DND-41 (cell line): ENCODE measurements around the gene SNX13.

Source experiments
- EZH2 ChIP-seq: IDR thresholded peaks from 3 replicates; pipeline ENCODE4 v1.6.1; 2012; ENCODE audit warnings: borderline replicate concordance, low read depth, mild to moderate bottlenecking, moderate library complexity, low read length, inconsistent platforms; ENCODE audit not compliant: severe bottlenecking
- TF ChIP-seq, protein P1 (sequence below): IDR thresholded peaks from 2 replicates; pipeline ENCODE4 v1.5.1; 2012; ENCODE audit warnings: borderline replicate concordance, low read length, moderate library complexity, mild to moderate bottlenecking; ENCODE audit not compliant: poor library complexity, severe bottlenecking; ENCODE audit errors: extremely low read depth

DNA sequence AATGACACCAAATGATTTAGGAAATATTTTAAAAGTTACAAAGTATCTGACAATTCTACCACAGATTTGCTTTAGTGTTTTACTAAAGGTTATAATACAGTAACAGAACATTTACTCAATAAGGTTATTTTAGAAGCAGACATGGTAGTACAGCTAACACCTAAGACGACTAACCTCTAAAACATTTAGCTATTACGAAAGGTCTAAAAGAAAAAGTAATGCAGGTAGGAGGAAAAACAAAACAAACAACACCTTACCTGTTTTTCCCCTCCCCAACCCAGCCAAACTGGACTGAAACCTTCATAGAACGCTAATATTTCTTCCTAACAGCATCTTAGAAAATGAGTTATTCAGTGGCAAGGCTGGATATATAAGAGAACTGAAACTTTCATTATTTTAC lies 111.3 kb downstream of the SNX13 start:
- TF ChIP-seq, protein P1, sequence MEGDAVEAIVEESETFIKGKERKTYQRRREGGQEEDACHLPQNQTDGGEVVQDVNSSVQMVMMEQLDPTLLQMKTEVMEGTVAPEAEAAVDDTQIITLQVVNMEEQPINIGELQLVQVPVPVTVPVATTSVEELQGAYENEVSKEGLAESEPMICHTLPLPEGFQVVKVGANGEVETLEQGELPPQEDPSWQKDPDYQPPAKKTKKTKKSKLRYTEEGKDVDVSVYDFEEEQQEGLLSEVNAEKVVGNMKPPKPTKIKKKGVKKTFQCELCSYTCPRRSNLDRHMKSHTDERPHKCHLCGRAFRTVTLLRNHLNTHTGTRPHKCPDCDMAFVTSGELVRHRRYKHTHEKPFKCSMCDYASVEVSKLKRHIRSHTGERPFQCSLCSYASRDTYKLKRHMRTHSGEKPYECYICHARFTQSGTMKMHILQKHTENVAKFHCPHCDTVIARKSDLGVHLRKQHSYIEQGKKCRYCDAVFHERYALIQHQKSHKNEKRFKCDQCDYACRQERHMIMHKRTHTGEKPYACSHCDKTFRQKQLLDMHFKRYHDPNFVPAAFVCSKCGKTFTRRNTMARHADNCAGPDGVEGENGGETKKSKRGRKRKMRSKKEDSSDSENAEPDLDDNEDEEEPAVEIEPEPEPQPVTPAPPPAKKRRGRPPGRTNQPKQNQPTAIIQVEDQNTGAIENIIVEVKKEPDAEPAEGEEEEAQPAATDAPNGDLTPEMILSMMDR: no peak
- TF ChIP-seq EZH2: no peak
